OCI-LY1 (cell line): ENCODE data around the gene RALB.

Experiments used
- CTCF ChIP-seq: fragments of 200-600 bp; sonication (generic), shearing (Covaris generic); IDR thresholded peaks from 2 replicates; pipeline ENCODE4 v1.5.1; 2017; ENCODE audit warnings: mild to moderate bottlenecking, antibody characterized with exemption, low read length, moderate library complexity, mixed read lengths
- EZH2 ChIP-seq: fragments of 200-600 bp; sonication (generic), shearing (Covaris generic); IDR thresholded peaks from 2 replicates; pipeline ENCODE4 v1.8.0; 2017; ENCODE audit warnings: borderline replicate concordance, mixed run types, mild to moderate bottlenecking, antibody characterized with exemption, low read length, moderate library complexity, mixed read lengths

GRCh38 chr2:120272763-120273481 lies 20.3 kb downstream of the RALB start:
- TF ChIP-seq CTCF: no peak
- no peak for TF ChIP-seq EZH2
